Left lung (tissue), 10 donors: Measurements from ENCODE around the gene LRRIQ1. TPM values are rescaled to one million over a fixed set of nuclear protein-coding genes. Genes with fewer than 3 reads are reported as not detected.

Experiments used
- ATAC-seq: fragments of 200-7000 bp; cut with Tn5 transposase; one replicate; pipeline ENCODE4 v1.9.1; 2020; ENCODE audit warnings: moderate library complexity
- DNase-seq, 4 donors: peaks; one replicate each; pipeline ENCODE4 v3.0.0-alpha.2; 2013 to 2020
- H3K27ac ChIP-seq, 2 donors: fragments of 200-600 bp; sonication (generic) in 1 of 2; one replicate each; pipeline versions ENCODE4 v1.5.0 to v1.8.0; 2020 to 2021
- H3K27me3 ChIP-seq, 2 donors: fragments of 200-600 bp; sonication (generic) in 1 of 2; one replicate each; pipeline versions ENCODE4 v1.5.0 to v1.8.0; 2020 to 2021
- H3K36me3 ChIP-seq, 2 donors: fragments of 200-600 bp; sonication (generic) in 1 of 2; one replicate each; pipeline versions ENCODE4 v1.5.0 to v1.8.0; 2020 to 2021
- H3K4me1 ChIP-seq, 2 donors: fragments of 200-600 bp; one replicate each; pipeline ENCODE4 v1.8.0; 2021
- H3K4me3 ChIP-seq, 2 donors: fragments of 200-600 bp; sonication (generic) in 1 of 2; one replicate each; pipeline versions ENCODE4 v1.5.0 to v1.8.0; 2020 to 2021; ENCODE audit warnings: mild to moderate bottlenecking in 1 of 2
- H3K9me3 ChIP-seq, 2 donors: fragments of 200-600 bp; sonication (generic) in 1 of 2; one replicate each; pipeline versions ENCODE4 v1.5.0 to v1.8.0; 2020 to 2021
- intact Hi-C, 2 donors: fragments of 100-400 bp; cut with DNase I; formaldehyde crosslinking; loops; one replicate each; pipeline versions ENCODE4 v1.11.2 to v1.14.2; 2022
- polyA plus RNA-seq, 6 donors: library from polyadenylated mRNA; unstranded; fragments of 120-200 nt; gene quantifications; one replicate each; pipeline ENCODE4 v1.2.1, GENCODE V29; 2013; ENCODE audit not compliant: insufficient read length in 6 of 6
- total RNA-seq, 2 donors: library from RNA; stranded (reverse); fragmentation: NEBNext Ultra II Directional; extraction: Animal tissue kit (Norgen Biotek cat#: 25700); gene quantifications; one replicate each; pipeline ENCODE4 v1.2.1, GENCODE V29; 2021
- TF ChIP-seq, protein P1 (sequence below), 2 donors: fragments of 200-600 bp; sonication (generic) in 1 of 2; IDR thresholded peaks; one replicate each; pipeline versions ENCODE4 v1.5.0 to v1.8.0; 2021; ENCODE audit warnings: antibody characterized with exemption in 2 of 2
- donor health status: DM: no; HTN: yes; CAD: no.
- donor health status: DM: no; HTN: no; CAD: no.

The LRRIQ1 gene
- total and polyA plus RNA-seq, 8 donors = 1.6 to 12.1 (median 8.2) TPM

DNA sequence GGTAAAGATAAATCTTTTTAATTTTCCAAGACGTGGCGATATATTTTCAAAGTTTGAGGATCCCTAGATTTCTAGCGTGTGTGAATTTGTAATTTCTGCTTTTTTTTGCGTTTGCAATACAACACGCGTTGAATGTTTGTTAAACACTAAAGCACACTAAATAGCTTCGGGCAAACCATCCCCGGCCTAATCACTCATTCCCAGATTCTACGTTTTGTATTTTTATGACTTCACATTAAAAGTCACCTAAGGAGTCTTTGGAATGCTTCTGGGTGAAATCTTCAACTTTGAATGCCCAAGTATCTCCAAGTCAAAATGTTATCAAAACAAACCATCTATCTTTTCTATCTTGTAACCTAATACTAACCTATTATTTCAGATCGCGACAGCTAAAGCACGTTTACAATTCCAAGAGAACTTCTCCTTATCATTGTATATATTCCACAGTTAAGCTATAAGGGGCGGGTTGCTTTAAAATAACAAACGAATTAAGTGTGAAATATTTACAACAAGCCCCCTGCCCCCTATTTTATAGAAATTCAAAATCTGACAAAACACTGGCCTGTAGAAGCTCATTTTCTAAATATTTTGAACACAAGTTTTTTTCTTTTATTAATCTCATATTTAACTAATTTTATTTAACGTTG, 245.0 kb downstream of the LRRIQ1 start:
- peaks cover 0 to 9% of the 10 kb centered on the region in 2 donors for H3K4me1 ChIP-seq
- no peak overlapping the region for H3K27ac ChIP-seq
- no peaks in the 10 kb centered on the region for H3K36me3 ChIP-seq
- intact Hi-C loops = no loop called here
- peaks cover 90 to 99% of the 10 kb centered on the region in 2 donors for H3K27me3 ChIP-seq
- H3K9me3 ChIP-seq = no peaks in the 10 kb centered on the region
- TF ChIP-seq, protein P1, sequence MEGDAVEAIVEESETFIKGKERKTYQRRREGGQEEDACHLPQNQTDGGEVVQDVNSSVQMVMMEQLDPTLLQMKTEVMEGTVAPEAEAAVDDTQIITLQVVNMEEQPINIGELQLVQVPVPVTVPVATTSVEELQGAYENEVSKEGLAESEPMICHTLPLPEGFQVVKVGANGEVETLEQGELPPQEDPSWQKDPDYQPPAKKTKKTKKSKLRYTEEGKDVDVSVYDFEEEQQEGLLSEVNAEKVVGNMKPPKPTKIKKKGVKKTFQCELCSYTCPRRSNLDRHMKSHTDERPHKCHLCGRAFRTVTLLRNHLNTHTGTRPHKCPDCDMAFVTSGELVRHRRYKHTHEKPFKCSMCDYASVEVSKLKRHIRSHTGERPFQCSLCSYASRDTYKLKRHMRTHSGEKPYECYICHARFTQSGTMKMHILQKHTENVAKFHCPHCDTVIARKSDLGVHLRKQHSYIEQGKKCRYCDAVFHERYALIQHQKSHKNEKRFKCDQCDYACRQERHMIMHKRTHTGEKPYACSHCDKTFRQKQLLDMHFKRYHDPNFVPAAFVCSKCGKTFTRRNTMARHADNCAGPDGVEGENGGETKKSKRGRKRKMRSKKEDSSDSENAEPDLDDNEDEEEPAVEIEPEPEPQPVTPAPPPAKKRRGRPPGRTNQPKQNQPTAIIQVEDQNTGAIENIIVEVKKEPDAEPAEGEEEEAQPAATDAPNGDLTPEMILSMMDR (IDR thresholded peaks at IDR 0.05) = no peak
- peak overlapping the region in 1 of 2 donors; percentile 13 for H3K4me3 ChIP-seq
- ATAC-seq (no peak), DNase-seq (no peak)

DNA sequence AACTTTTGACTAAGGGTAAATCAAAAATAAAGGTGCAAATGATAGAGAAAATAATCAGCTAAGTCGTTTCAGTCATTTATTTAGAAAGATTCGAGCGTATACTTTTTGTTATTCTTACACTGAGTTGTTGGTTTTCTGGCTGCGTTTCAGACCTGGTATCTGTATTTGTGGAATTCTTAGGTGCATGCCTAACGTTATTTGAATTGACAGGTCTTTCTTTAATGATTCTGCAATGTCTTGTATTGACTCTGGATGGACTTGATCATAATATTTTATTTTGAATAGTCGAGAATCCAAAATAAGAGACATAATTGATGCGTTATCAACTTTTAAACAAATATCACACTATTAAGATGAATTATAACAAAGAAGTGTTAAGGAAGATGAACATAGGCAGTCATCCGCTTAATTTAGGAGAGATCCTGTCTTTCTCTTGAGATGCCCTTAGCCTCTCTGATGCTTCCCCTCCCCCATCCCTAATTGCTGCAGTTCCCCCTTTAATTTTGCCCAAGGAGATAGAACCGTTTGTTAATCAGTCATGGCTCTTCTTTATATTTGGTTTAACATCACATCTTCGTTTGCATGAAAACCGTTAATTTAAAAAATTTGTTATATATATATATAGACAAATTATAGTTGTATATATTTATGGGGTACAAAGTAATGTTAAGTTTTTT, 245.6 kb downstream of the LRRIQ1 start:
- H3K4me3 ChIP-seq = no peak overlapping the region
- peaks cover 83 to 99% of the 10 kb centered on the region in 2 donors for H3K27me3 ChIP-seq
- H3K4me1 ChIP-seq = peaks cover 0 to 9% of the 10 kb centered on the region in 2 donors
- no peak for DNase-seq
- no peaks in the 10 kb centered on the region for H3K36me3 ChIP-seq
- no peak overlapping the region for H3K27ac ChIP-seq
- ATAC-seq = no peak
- H3K9me3 ChIP-seq = no peaks in the 10 kb centered on the region
- intact Hi-C loops = no loop called here
- TF ChIP-seq, protein P1 (IDR thresholded peaks at IDR 0.05) = no peak

DNA sequence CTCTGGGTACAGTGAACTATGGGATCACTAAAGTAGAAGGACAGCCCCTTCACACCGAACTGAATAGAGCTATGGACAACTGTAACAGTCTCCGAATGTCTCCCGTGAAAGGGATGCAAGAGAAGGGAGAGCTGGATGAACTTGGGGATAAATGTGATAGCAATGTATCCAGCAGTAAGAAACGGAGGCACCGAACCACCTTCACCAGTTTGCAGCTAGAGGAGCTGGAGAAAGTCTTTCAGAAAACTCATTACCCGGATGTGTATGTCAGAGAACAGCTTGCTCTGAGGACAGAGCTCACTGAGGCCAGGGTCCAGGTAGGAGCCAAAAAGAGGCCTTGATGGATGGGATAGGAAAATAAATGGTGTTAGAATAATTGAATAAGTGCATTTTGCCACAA, 247.4 kb downstream of the LRRIQ1 start:
- H3K9me3 ChIP-seq = no peaks in the 10 kb centered on the region
- H3K36me3 ChIP-seq = no peaks in the 10 kb centered on the region
- peaks cover 65 to 84% of the 10 kb centered on the region in 2 donors for H3K27me3 ChIP-seq
- TF ChIP-seq, protein P1 (IDR thresholded peaks at IDR 0.05) = no peak
- H3K4me3 ChIP-seq = no peak overlapping the region
- ATAC-seq (no peak), DNase-seq (no peak)
- intact Hi-C loops = no loop called here
- no peak overlapping the region for H3K27ac ChIP-seq
- peaks cover 0 to 9% of the 10 kb centered on the region in 2 donors for H3K4me1 ChIP-seq

Other genes starting within 250 kb of the LRRIQ1 start
- under 1 TPM in 1 of 2 donors, not detected in 1; 0.21 TPM for gene SLC6A15, start 123.6 kb upstream of the LRRIQ1 start, total RNA-seq
- under 1 TPM; 0.32 to 0.70 (median 0.42) TPM for gene SLC6A15, start 123.6 kb upstream of the LRRIQ1 start, polyA plus RNA-seq
- gene TSPAN19, start 74 bp upstream of the LRRIQ1 start, total RNA-seq = 1 to 10 TPM in 1 of 2 donors, not detected in 1; 5.4 TPM
- 1 to 10 TPM in 4 of 6 donors, under 1 TPM in 2; 0.43 to 2.3 (median 1.4) TPM for gene TSPAN19, start 74 bp upstream of the LRRIQ1 start, polyA plus RNA-seq
- gene ALX1, start 243.9 kb downstream of the LRRIQ1 start, total RNA-seq = not detected
- gene ALX1, start 243.9 kb downstream of the LRRIQ1 start, polyA plus RNA-seq = under 1 TPM in 2 of 6 donors, not detected in 4; 0.08 to 0.23 TPM